Activated gamma-delta T cell treated with anti-CD3 and anti-CD28 coated beads, Interleukin-2, amount 50 U/mL, for 16 hours (primary cell): ENCODE measurements around the gene MYOM1.
"Not testable (repeated sequence)": the region's sequence is repeated elsewhere in the genome, so short reads cannot be mapped to it uniquely, and the experiment has no call there.

Experiments used
- DNase-seq: peaks from one replicate; pipeline ENCODE4 v3.0.0-alpha.2; 2020; ENCODE audit warnings: low read depth

MYOM1 gene

GRCh38 chr18:3248658-3249359 lies 29.0 kb upstream of the MYOM1 start:
- no peak for DNase-seq

- DNase-seq, result no peak
These were observed 28.4 kb upstream of the MYOM1 start for GRCh38 chr18:3248062-3248657.

GRCh38 chr18:3247240-3248061 lies 27.7 kb upstream of the MYOM1 start, which contains the start of gene MYL12A:
MYL12A (plus strand) TSS chr18:3247801; CDS start chr18:3253248, 5,447 bp downstream.
- peak; percentile 82 for DNase-seq

- DNase-seq, result no peak
These were observed 27.0 kb upstream of the MYOM1 start for GRCh38 chr18:3246635-3247239.

GRCh38 chr18:3245853-3246634 lies 26.3 kb upstream of the MYOM1 start:
- peak; percentile 59 for DNase-seq

GRCh38 chr18:3245185-3245564 lies 25.4 kb upstream of the MYOM1 start:
- DNase-seq, result no peak

GRCh38 chr18:3238742-3239141 lies 19.0 kb upstream of the MYOM1 start:
- no peak for DNase-seq

GRCh38 chr18:3236470-3236869 lies 16.7 kb upstream of the MYOM1 start:
- DNase-seq, result no peak

- DNase-seq, result no peak
These were observed 16.1 kb upstream of the MYOM1 start for GRCh38 chr18:3235846-3236245.

GRCh38 chr18:3234457-3234856 lies 14.7 kb upstream of the MYOM1 start:
- no peak for DNase-seq

GRCh38 chr18:3233433-3234168 lies 13.8 kb upstream of the MYOM1 start:
- DNase-seq, result no peak

- DNase-seq, result no peak
These were observed 13.2 kb upstream of the MYOM1 start for GRCh38 chr18:3233004-3233403.

GRCh38 chr18:3230401-3231334 lies 10.9 kb upstream of the MYOM1 start:
- DNase-seq, result no peak

GRCh38 chr18:3226048-3226447 lies 6.3 kb upstream of the MYOM1 start:
- DNase-seq, result no peak

- no peak for DNase-seq
These were observed 5.8 kb upstream of the MYOM1 start for GRCh38 chr18:3225588-3225987.

GRCh38 chr18:3224223-3224622 lies 4.5 kb upstream of the MYOM1 start:
- no peak for DNase-seq

- DNase-seq, result no peak
These were observed 3.6 kb upstream of the MYOM1 start for GRCh38 chr18:3223356-3223755.

GRCh38 chr18:3221496-3221895 lies 1.7 kb upstream of the MYOM1 start:
- no peak for DNase-seq

GRCh38 chr18:3220868-3221267 lies 1.1 kb upstream of the MYOM1 start:
- not testable (repeated sequence) for DNase-seq

GRCh38 chr18:3219241-3219630 lies 532 bp downstream of the MYOM1 start:
- no peak for DNase-seq
